GM18858 (cell line): ENCODE data around the gene BRSK2.
"Not testable (repeated sequence)": the region's sequence is repeated elsewhere in the genome, so short reads cannot be mapped to it uniquely, and the experiment has no call there.

Experiments used
- ATAC-seq: cut with Tn5 transposase; IDR thresholded peaks from one replicate; pipeline ENCODE4 v1.9.1; 2021; ENCODE audit not compliant: unreplicated experiment

BRSK2 gene

DNA sequence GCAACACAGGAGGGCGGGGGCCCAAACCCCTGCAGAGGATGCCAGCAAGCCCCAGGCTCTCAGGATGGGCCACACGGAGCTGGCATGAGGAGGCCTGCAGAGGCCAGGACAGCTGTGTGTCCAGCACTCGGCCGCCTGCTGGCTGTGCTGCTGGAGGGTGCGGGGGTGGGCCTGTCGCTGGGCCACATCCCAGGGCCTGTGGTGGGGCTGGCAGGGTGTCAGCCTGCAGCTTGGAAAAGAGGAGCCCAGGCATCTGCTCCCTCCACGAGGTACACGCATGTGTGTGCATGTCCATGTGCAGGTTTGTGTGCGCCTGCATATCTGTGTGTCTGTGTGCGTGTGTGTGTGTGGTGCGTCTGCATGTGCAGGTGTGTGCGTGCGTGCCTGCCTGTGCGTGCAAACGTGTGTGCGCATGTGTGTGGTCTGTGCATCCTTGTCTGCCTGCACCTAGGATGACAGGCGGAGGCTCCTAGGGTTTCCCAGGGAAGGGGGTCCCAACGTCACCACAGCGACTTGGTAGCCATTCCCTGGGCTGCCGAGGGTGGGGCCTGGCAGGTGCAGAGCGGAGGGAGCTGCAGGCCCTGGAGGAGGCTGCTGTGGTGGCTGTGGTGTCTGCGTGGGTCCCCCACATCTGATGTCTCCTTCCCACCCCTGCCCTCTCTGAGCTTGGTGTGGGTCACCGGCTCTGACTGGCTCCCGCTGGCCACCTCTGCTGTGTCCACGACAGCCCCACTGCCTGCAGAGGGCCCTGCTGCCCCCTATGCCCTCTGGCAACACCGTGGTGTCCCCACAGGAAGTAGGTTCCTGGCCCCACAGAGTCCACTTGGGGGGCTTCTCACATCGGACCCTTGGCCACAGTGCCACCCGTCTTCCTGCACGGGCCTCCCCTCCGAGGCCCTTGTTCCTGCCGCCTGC, 17.1 kb downstream of the BRSK2 start:
- ATAC-seq = no peak

GRCh38 chr11:1407668-1408067, 17.9 kb downstream of the BRSK2 start:
- ATAC-seq = no peak

GRCh38 chr11:1408346-1408745, 18.6 kb downstream of the BRSK2 start:
- ATAC-seq = no peak

- ATAC-seq = no peak
Measured at GRCh38 chr11:1409108-1409851, 19.5 kb downstream of the BRSK2 start.

DNA sequence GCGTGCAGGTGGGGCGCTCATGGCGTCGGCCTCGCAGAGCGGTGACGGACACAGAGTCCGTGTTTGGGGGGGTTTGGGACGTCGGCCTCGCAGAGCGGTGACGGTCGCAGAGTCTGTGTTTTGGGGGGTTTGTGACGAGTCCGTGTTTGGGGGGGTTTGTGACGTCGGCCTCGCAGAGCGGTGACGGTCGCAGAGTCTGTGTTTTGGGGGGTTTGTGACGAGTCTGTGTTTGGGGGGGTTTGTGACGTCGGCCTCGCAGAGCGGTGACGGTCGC, 20.1 kb downstream of the BRSK2 start:
- not testable (repeated sequence) for ATAC-seq

DNA sequence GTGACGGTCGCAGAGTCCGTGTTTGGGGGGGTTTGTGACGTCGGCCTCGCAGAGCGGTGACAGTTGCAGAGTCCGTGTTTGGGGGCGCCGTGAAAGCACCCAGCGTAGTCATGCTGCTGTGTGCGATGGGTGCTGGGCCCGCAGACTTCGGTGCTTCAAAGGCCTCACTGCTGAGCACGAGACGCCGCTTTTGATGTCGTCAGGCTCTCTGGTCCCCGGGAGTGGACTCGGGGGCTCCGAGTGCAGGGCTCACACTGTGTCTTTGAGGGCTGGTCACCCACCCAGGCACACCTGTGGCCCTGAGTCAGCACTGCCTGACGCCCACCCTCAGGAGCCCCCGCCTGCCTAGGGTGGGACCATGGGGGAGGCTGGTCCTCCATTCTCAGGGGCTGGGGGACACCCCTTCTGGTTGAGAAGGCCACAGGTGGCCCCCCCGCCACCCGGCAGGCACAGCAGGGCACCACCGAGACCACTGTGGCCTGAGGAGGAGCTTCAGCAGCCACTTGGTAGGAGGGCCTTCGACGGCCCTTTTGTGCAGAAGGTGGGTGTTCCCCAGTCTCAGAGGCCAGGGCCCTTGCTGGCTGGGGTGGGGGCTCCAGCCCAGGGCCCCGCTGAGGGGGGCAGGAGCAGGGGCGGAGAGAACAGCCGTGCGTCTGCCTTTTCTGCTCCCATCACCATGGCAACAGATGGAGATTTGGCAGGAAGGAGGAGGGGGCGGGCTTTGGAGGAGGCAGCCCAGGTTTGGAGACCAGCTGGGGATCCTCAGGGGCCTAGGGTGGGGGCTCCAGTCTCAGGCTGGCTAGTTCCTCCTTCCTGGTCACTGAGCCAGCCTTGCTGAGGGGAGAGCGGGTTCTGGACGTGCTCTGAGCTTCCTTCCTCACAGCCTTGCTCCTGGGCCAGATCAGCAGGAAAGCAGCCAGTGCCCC, 20.9 kb downstream of the BRSK2 start:
- no peak for ATAC-seq

DNA sequence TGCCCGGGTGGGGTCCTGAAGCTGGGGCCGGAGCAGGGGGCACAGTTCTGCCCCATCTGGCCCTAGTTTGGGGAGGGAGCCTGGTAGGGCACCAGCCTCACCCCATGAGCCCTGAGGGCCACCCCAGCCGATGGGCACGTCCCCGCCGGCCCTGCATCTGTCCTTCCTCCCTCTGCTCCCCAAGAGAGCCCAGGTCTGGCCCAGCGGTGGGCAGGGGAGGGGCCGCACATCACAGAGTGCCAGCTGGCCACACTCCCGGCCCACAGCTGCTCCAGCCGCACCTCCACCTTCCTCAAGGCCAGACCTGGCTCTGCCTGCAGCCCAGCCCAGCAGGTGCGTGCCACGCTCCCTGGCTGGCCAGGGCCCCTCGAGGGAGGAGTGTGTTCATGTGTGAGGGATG, 21.6 kb downstream of the BRSK2 start:
- ATAC-seq = no peak

DNA sequence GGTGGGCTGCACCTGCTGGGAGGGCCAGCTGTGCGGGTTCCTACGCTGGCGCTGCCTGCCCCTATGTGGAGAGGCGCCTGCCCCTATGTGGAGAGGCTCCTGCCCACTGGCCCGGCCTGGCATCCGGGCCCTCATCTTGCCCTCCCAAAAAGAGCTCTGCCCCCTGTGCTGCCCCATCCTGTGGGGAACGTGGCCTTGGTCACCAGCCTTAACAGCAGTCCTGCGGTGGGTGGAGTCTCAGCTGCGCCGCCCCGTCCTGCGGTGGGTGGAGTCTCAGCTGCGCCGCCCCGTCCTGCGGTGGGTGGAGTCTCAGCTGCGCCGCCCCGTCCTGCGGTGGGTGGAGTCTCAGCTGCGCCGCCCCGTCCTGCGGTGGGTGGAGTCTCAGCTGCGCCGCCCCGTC, 22.0 kb downstream of the BRSK2 start:
- not testable (repeated sequence) for ATAC-seq

DNA sequence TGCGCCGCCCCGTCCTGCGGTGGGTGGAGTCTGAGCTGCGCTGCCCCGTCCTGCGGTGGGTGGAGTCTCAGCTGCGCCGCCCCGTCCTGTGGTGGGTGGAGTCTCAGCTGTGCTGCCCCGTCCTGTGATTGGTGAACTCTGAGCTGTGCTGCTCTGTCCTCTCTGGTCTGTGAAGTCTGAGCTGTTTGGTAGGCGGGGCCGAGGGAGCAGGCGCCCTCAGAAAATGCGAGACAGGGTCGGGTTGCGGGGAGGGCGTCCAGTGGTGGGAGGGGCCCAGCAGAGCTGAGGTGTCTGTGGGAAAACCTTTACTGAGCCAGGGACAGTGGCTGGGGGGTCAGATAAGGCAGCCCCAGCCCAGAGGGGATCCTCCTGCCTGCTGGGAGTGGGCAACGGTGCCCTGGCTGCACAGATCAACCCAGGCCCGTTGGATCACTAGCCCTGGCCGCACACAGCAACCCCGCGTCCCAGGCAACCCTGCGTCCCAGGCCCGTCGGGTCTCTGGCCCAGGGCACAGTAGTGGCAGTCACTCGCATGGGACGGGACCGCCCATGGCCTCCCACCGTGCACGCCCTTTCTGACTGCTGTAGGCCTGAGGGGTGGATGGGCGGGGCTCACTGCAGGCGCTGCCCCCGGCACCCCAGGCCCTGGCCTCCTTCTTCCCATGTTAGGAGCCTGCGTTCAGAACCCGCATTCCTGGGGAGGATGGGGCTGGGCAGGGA, 22.8 kb downstream of the BRSK2 start:
- ATAC-seq = no peak

GRCh38 chr11:1414650-1415049, 24.9 kb downstream of the BRSK2 start:
- ATAC-seq = no peak

GRCh38 chr11:1415631-1416030, 25.9 kb downstream of the BRSK2 start:
- ATAC-seq = no peak

GRCh38 chr11:1418192-1418795, 28.6 kb downstream of the BRSK2 start:
- not testable (repeated sequence) for ATAC-seq

DNA sequence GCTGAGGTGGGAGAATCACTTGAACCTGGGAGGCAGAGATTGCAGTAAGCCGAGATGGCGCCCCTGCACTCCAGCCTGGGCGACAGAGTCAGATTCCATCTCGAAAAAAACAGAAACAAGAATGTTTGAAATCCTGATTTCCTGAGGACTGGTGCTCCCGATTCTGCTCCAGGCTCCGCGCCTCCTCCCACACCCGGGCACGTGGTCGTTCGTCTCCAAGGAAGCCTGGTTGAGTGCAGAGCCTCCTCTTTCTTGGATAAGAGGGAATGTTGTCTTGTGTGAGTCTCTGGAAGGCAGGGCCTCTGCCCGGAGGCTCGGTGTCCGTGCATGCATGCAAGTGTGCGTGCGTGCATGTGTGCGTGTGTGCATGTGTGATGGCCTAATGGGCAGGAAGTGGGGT, 30.1 kb downstream of the BRSK2 start:
- no peak for ATAC-seq

GRCh38 chr11:1421291-1421690, 31.6 kb downstream of the BRSK2 start:
- ATAC-seq = no peak

GRCh38 chr11:1422481-1422880, 32.7 kb downstream of the BRSK2 start:
- no peak for ATAC-seq

- ATAC-seq = no peak
Measured at GRCh38 chr11:1422981-1423380, 33.2 kb downstream of the BRSK2 start.

DNA sequence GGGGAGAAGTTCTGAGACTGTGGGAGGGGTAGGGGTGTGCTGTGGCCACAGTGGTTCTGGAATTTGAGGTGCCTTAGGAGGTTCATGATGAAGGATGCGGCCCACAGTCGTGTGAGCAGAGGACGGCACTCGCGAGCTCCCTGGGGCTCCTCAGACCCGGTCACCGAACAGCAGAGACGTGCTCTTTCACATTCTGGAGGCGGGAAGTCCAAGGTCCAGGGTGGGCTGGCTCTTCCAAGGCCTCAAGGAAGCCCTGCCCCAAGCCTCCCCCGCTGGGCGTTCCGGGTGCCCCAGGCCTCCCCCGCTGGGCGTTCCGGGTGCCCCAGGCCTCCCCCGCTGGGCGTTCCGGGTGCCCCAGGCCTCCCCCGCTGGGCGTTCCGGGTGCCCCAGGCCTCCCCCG, 33.7 kb downstream of the BRSK2 start:
- ATAC-seq = not testable (repeated sequence)

DNA sequence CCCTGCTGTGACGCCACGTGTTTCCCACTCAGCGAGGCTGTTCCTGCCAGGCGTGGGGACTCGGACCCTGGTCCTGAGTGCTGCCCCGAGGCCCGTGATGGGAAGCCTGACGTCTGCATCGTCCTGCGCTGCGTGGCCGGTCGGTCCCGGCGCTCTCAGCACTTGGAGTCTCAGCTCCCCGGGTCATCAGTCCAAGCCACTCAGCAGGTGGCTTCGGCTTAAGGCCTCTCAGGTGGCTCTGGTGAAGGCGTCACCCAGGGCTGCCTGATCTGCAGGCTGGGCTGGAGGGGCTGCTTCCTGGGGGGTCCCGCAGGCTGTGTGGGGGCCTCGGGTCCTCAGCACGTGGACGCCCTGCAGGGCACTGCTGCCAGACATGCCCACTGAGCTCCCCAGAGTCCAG, 35.3 kb downstream of the BRSK2 start:
- no peak for ATAC-seq

GRCh38 chr11:1425439-1425838, 35.7 kb downstream of the BRSK2 start:
- ATAC-seq = no peak

DNA sequence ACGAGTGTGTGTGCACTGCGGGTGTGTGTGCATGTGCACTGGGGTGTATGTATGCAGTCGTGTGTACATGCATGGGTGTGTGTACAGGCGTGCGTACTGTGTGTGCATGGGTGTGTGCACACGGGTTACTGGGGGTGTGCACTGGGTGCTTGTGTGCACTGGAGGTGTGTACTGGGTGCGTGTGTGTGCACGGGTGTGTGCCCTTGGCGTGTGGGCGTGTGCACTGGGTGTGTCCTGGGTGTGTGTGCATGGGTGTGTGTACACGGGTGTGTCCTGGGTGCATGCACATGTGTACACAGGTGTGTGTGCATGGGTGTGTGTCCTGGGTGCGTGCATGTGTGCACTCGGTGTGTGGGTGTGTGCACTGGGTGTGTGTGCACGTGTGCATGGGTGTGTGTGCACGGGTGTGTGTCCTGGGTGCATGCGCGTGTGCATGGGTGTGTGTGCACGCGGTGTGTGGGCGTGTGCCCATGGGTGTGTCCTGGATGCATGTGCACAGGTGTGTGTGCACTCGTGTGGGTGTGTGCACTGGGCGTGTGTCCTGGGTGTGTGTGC, 39.1 kb downstream of the BRSK2 start:
- ATAC-seq = no peak
